WERI-Rb-1 (cell line): ENCODE data around the gene DISP3.
"Not testable (repeated sequence)": the region's sequence is repeated elsewhere in the genome, so short reads cannot be mapped to it uniquely, and the experiment has no call there.

Source experiments
- DNase-seq: peaks from one replicate; pipeline ENCODE4 v3.0.0-alpha.2; 2020
- H3K27ac ChIP-seq: fragments of 250-450 bp; sonication (Bioruptor Pico); 2 replicates; pipeline ENCODE4 v1.5.1; 2020; ENCODE audit warnings: mild to moderate bottlenecking, moderate library complexity
- H3K27me3 ChIP-seq: fragments of 250-450 bp; sonication (Bioruptor Pico); 2 replicates; pipeline ENCODE4 v1.5.1; 2021; ENCODE audit warnings: mild to moderate bottlenecking, low read depth, moderate library complexity; ENCODE audit not compliant: insufficient read depth, severe bottlenecking
- H3K36me3 ChIP-seq: fragments of 250-450 bp; sonication (Bioruptor Pico); 2 replicates; pipeline ENCODE4 v1.5.1; 2020; ENCODE audit warnings: mild to moderate bottlenecking, moderate library complexity
- H3K4me3 ChIP-seq: 2 replicates; pipeline ENCODE4 v1.5.1; 2011; ENCODE audit warnings: low read depth, mild to moderate bottlenecking, control low read depth, low read length
- H3K9me3 ChIP-seq: fragments of 250-450 bp; sonication (Bioruptor Pico); 2 replicates; pipeline ENCODE4 v1.5.1; 2021; ENCODE audit warnings: mild to moderate bottlenecking, moderate library complexity; ENCODE audit not compliant: severe bottlenecking
- TF ChIP-seq, protein P1 (sequence below): IDR thresholded peaks from 2 replicates; pipeline ENCODE4 v1.5.1; 2011; ENCODE audit warnings: low read depth, mild to moderate bottlenecking, control low read depth, inconsistent platforms, low read length

The DISP3 gene

DNA sequence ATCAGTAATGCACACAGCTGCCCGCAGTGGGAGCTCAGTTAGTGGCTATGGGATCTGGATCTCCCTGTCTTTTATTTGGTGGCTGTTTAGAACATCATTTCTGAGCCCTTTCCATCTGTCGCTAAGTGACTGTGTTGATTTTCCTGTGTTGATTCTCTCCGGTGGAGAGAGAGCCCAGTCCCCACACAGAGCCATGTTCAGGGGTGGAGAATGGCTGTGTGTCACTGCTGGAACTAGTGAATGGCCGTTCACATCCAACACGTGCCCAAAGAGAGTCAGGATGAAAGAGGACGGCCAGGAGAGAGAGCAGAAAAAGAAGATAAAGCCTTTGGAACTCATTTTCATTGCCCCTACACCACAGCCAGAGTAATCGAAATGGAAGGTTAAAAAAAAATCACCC, 99.0 kb downstream of the DISP3 start:
- TF ChIP-seq, protein P1, sequence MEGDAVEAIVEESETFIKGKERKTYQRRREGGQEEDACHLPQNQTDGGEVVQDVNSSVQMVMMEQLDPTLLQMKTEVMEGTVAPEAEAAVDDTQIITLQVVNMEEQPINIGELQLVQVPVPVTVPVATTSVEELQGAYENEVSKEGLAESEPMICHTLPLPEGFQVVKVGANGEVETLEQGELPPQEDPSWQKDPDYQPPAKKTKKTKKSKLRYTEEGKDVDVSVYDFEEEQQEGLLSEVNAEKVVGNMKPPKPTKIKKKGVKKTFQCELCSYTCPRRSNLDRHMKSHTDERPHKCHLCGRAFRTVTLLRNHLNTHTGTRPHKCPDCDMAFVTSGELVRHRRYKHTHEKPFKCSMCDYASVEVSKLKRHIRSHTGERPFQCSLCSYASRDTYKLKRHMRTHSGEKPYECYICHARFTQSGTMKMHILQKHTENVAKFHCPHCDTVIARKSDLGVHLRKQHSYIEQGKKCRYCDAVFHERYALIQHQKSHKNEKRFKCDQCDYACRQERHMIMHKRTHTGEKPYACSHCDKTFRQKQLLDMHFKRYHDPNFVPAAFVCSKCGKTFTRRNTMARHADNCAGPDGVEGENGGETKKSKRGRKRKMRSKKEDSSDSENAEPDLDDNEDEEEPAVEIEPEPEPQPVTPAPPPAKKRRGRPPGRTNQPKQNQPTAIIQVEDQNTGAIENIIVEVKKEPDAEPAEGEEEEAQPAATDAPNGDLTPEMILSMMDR, result no peak
- no peak for DNase-seq
- Histone ChIP-seq H3K4me3 (no peak overlapping the region), H3K9me3 (no peaks in the 10 kb centered on the region), H3K27me3 (no peaks in the 10 kb centered on the region), H3K27ac (peak overlapping the region; percentile 18; the same call in 1 of the 2 replicates), H3K36me3 (peaks cover 8% of the 10 kb centered on the region; the same call in 1 of the 2 replicates)

DNA sequence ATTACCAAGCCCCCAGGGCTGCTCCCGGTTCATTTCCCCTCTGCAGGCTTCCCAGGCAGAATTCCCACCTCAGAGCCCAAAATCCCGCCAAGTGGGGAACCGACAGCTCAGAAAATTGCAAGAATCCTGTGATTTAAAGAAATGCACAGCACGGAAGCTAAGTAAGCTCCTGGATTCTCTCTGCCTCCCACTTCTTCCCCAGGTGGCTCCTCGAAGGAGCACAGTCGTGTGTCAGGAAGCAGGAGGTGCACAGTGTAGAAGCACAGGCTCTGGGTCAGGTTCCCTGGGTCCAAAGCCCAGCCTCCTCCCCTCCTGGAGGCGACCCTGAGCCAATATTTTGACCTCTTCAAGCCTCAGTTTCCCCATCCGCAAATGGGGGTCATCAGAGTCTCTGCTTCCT, 100.6 kb downstream of the DISP3 start:
- TF ChIP-seq, protein P1, result no peak
- no peaks in the 10 kb centered on the region for H3K27me3 ChIP-seq
- H3K4me3 ChIP-seq, result peak overlapping the region; percentile 52

DNA sequence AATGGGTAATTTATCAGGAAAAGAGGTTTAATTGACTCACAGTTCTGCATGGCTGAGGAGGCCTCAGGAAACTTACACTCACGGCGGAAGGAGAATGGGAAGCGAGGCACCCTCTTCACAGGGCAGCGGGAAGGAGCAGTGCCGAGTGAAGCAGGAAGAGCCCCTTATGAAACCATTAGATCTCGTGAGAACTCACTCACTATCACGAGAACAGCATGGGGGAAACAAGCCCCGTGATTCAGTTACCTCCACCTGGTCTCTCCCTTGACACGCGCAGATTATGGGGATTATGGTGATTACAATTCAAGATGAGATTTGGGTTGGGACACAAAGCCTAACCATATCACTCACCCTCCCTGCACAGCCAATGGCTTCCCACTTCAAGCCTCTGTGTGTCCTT, 101.1 kb downstream of the DISP3 start:
- H3K27me3 ChIP-seq, H3K9me3 ChIP-seq, H3K36me3 ChIP-seq: not testable (repeated sequence)
- peak overlapping the region; percentile 69 for H3K27ac ChIP-seq
- peak; percentile 77 for DNase-seq
- H3K4me3 ChIP-seq, result peak overlapping the region; percentile 52

More for the DNA sequence above, 100.6 kb downstream of the DISP3 start:
- DNase-seq, result no peak
- Histone ChIP-seq H3K9me3 (peaks cover 2% of the 10 kb centered on the region), H3K27ac (peak overlapping the region; percentile 69), H3K36me3 (no peaks in the 10 kb centered on the region; the same call in 1 of the 2 replicates)

DNA sequence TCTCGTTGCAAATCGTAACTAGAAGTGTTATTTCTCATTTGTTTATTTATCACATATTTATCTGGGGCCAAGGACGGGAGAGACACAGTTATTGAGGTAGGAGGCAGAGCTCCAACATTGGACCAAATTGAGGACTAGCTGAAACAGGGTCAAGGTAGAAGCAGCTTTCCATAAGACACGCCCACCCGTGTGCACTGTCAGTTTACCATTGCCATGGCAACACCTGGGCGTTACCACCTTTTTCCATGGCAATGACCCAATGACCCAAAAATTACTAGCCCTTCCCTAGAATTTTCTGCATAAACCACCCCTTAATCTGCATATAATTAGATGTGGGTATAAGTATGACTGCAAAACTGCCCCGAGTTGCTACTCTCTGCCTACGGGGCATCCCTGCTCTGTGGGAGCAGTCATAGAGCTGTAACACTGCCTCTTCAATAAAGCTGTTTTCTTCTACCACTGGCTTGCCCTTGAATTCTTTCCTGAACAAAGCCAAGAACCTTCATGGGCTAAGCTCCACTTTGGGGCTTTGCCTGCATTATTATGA, 102.6 kb downstream of the DISP3 start:
- Histone ChIP-seq H3K27me3 (no peaks in the 10 kb centered on the region), H3K36me3 (no peaks in the 10 kb centered on the region; the same call in 1 of the 2 replicates)
- DNase-seq, result no peak

DNA sequence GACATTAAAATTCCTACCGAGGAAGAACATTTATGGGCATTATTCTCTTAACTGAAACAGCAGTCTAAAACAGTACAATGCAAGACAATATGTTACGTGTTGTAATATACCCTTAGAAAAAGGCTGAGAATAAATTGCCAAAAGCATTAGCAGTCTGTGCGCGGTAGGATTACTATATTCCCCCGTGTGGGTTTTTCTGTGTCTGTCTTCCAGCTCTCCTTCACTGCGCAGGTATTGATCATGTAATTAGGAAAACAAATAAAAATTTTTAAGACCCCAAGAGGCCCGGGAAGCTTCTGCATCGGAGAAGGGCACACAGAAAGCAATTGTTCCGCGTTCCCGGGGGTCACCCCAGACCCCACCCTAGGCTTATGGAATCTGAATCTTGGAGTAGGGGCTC, 106.4 kb downstream of the DISP3 start:
- Histone ChIP-seq H3K9me3 (peaks cover 7% of the 10 kb centered on the region), H3K4me3 (no peak overlapping the region), H3K36me3 (no peaks in the 10 kb centered on the region), H3K27me3 (no peaks in the 10 kb centered on the region), H3K27ac (no peak overlapping the region)
- DNase-seq, result no peak
- TF ChIP-seq, protein P1, result no peak

More for the DNA sequence above, 102.6 kb downstream of the DISP3 start:
- no peak overlapping the region for H3K27ac ChIP-seq
- H3K9me3 ChIP-seq, result peaks cover 2% of the 10 kb centered on the region
- TF ChIP-seq, protein P1, result no peak
- H3K4me3 ChIP-seq, result no peak overlapping the region
